IMR-90 (cell line): ENCODE results near the gene TDRD3. TPM values are rescaled to one million over a fixed set of nuclear protein-coding genes. Genes with fewer than 3 reads are reported as not detected.

Experiments
- ATAC-seq: fragments of 200-7000 bp; cut with Tn5 transposase; 2 replicates; pipeline ENCODE4 v1.9.1; 2020; ENCODE audit warnings: low read depth, mild to moderate bottlenecking, moderate library complexity
- BruUV-seq: library from RNA; stranded (reverse); fragments of 400-500 nt; replicated peaks from 2 replicates; lab custom pipeline; 2021; lab: Mats Ljungman, UMichigan
- CTCF ChIA-PET: fragments of 300-600 bp; formaldehyde crosslinking; extraction: SDS; loops from one replicate; lab custom pipeline; 2021; ENCODE audit warnings: antibody characterized with exemption; lab: Yijun Ruan, JAX
- POLR2A ChIA-PET: fragments of 300-600 bp; sonication (Branson Sonifier 250); formaldehyde crosslinking; loops from one replicate; lab custom pipeline; 2022; ENCODE audit warnings: antibody characterized with exemption; ENCODE audit not compliant: unreplicated experiment; lab: Charles Lee
- DNase-seq: peaks from one replicate; pipeline ENCODE4 v3.0.0; 2013
- H2AFZ ChIP-seq: replicated peaks from 2 replicates; pipeline ENCODE3; 2013; ENCODE audit warnings: low read length, mild to moderate bottlenecking; ENCODE audit not compliant: poor library complexity
- H2AK5ac ChIP-seq: 2 replicates; pipeline ENCODE4 v1.6.1; 2013; ENCODE audit warnings: low read depth, low read length, inconsistent platforms
- H2AK9ac ChIP-seq: replicated peaks from 2 replicates; pipeline ENCODE3; 2013; ENCODE audit warnings: mild to moderate bottlenecking, low read depth, low read length, moderate library complexity; ENCODE audit not compliant: poor library complexity
- H2BK120ac ChIP-seq: 2 replicates; pipeline ENCODE4 v1.6.1; 2013; ENCODE audit warnings: low read depth, low read length, inconsistent platforms
- H2BK15ac ChIP-seq: 3 replicates; pipeline ENCODE4 v1.6.1; 2013; ENCODE audit warnings: low read depth, low read length, inconsistent platforms
- H2BK20ac ChIP-seq: 2 replicates; pipeline ENCODE4 v1.6.1; 2013; ENCODE audit warnings: low read depth, mild to moderate bottlenecking, inconsistent platforms, low read length, moderate library complexity
- H2BK5ac ChIP-seq: 2 replicates; pipeline ENCODE4 v1.6.1; 2013; ENCODE audit warnings: mild to moderate bottlenecking, low read depth, low read length, inconsistent platforms; ENCODE audit not compliant: poor library complexity, severe bottlenecking
- H3K14ac ChIP-seq: replicated peaks from 2 replicates; pipeline ENCODE4 v1.6.1; 2013; ENCODE audit warnings: low read depth, low read length, inconsistent platforms
- H3K18ac ChIP-seq: 2 replicates; pipeline ENCODE4 v1.6.1; 2013; ENCODE audit warnings: low read depth, low read length, control low read depth
- H3K23ac ChIP-seq: 2 replicates; pipeline ENCODE4 v1.6.1; 2013; ENCODE audit warnings: low read depth, low read length, inconsistent platforms
- H3K27ac ChIP-seq: 2 replicates; pipeline ENCODE4 v1.5.1; 2013; ENCODE audit warnings: mild to moderate bottlenecking, control low read depth, low read length; ENCODE audit not compliant: insufficient read depth
- H3K27me3 ChIP-seq: 2 replicates; pipeline ENCODE4 v1.6.1; 2013; ENCODE audit warnings: low read length; ENCODE audit not compliant: control insufficient read depth, insufficient read depth
- H3K36me3 ChIP-seq: 2 replicates; pipeline ENCODE4 v1.6.1; 2013; ENCODE audit warnings: low read length, mixed read lengths; ENCODE audit not compliant: control insufficient read depth, insufficient read depth
- H3K4ac ChIP-seq: 2 replicates; pipeline ENCODE4 v1.6.1; 2013; ENCODE audit warnings: low read depth, low read length, inconsistent platforms
- H3K4me1 ChIP-seq: 2 replicates; pipeline ENCODE4 v1.6.1; 2013; ENCODE audit warnings: low read length, mixed read lengths; ENCODE audit not compliant: control insufficient read depth, insufficient read depth
- H3K4me2 ChIP-seq: 2 replicates; pipeline ENCODE4 v1.6.1; 2013; ENCODE audit warnings: low read depth, mild to moderate bottlenecking, control low read depth, low read length, moderate library complexity
- H3K4me3 ChIP-seq: 2 replicates; pipeline ENCODE4 v1.5.1; 2013; ENCODE audit warnings: low read depth, mild to moderate bottlenecking, control low read depth, low read length, moderate library complexity; ENCODE audit not compliant: insufficient read depth
- H3K56ac ChIP-seq: 2 replicates; pipeline ENCODE4 v1.6.1; 2013; ENCODE audit warnings: low read length, inconsistent platforms; ENCODE audit not compliant: insufficient read depth; ENCODE audit errors: extremely low read depth
- H3K79me1 ChIP-seq, 2 experiments: 2 replicates each; pipeline ENCODE4 v1.6.1; 2013; ENCODE audit warnings: low read length in 2 of 2, inconsistent platforms in 1 of 2, low read depth in 1 of 2
- H3K9ac ChIP-seq: 2 replicates; pipeline ENCODE4 v1.6.1; 2013; ENCODE audit warnings: low read depth, low read length, control low read depth
- H3K9me1 ChIP-seq: 2 replicates; pipeline ENCODE4 v1.6.1; 2013; ENCODE audit warnings: low read length, inconsistent platforms; ENCODE audit not compliant: insufficient read depth
- H3K9me3 ChIP-seq: 2 replicates; pipeline ENCODE4 v1.6.1; 2013; ENCODE audit warnings: low read length; ENCODE audit not compliant: control insufficient read depth, insufficient read depth
- H4K20me1 ChIP-seq: 2 replicates; pipeline ENCODE4 v1.6.1; 2013; ENCODE audit warnings: low read length, inconsistent platforms; ENCODE audit not compliant: insufficient read depth
- H4K5ac ChIP-seq: 2 replicates; pipeline ENCODE4 v1.6.1; 2013; ENCODE audit warnings: mild to moderate bottlenecking, low read depth, low read length, control low read depth
- H4K8ac ChIP-seq, 2 experiments: 2 replicates each; pipeline ENCODE4 v1.6.1; 2013; ENCODE audit warnings: low read depth in 2 of 2, low read length in 2 of 2, control low read depth in 1 of 2, inconsistent platforms in 1 of 2
- H4K91ac ChIP-seq: 2 replicates; pipeline ENCODE4 v1.6.1; 2013; ENCODE audit warnings: low read depth, low read length, inconsistent platforms; ENCODE audit not compliant: insufficient read depth
- BHLHE40 ChIP-seq: fragments of 150-350 bp; IDR thresholded peaks from 2 replicates; pipeline ENCODE4 v1.6.1; 2016; ENCODE audit warnings: mild to moderate bottlenecking, low read depth, low read length
- CEBPB ChIP-seq: IDR thresholded peaks from 2 replicates; pipeline ENCODE4 v1.6.1; 2012; ENCODE audit warnings: low read depth, low read length, improper control_type of control experiment
- CHD1 ChIP-seq: IDR thresholded peaks from 2 replicates; pipeline ENCODE4 v1.6.1; 2012; ENCODE audit warnings: low read depth, low read length, improper control_type of control experiment
- FOS ChIP-seq: fragments of 150-350 bp; IDR thresholded peaks from 2 replicates; pipeline ENCODE4 v1.6.1; 2016; ENCODE audit warnings: low read depth, low read length
- MAFK ChIP-seq: IDR thresholded peaks from 2 replicates; pipeline ENCODE4 v1.6.1; 2012; ENCODE audit warnings: low read depth, low read length, improper control_type of control experiment
- MAZ ChIP-seq: IDR thresholded peaks from 2 replicates; pipeline ENCODE4 v1.6.1; 2012; ENCODE audit warnings: low read depth, mild to moderate bottlenecking, low read length, improper control_type of control experiment, moderate library complexity, borderline replicate concordance
- MXI1 ChIP-seq: IDR thresholded peaks from 2 replicates; pipeline ENCODE4 v1.6.1; 2012; ENCODE audit warnings: low read depth, mild to moderate bottlenecking, low read length, moderate library complexity, borderline replicate concordance
- NFE2L2 ChIP-seq: fragments of 150-350 bp; IDR thresholded peaks from 2 replicates; pipeline ENCODE4 v1.6.1; 2016; ENCODE audit warnings: low read depth, mild to moderate bottlenecking, low read length
- POLR2A ChIP-seq: IDR thresholded peaks from 2 replicates; pipeline ENCODE4 v1.6.1; 2012; ENCODE audit warnings: mild to moderate bottlenecking, low read depth, low read length
- RAD21 ChIP-seq: IDR thresholded peaks from 2 replicates; pipeline ENCODE4 v1.6.1; 2012; ENCODE audit warnings: low read length, improper control_type of control experiment
- RCOR1 ChIP-seq: IDR thresholded peaks from 2 replicates; pipeline ENCODE4 v1.6.1; 2012; ENCODE audit warnings: mild to moderate bottlenecking, low read length, improper control_type of control experiment; ENCODE audit not compliant: insufficient replicate concordance
- RFX5 ChIP-seq: IDR thresholded peaks from 2 replicates; pipeline ENCODE4 v1.8.0; 2012; ENCODE audit warnings: low read depth, mild to moderate bottlenecking, low read length, moderate library complexity
- SMC3 ChIP-seq: fragments of 150-350 bp; IDR thresholded peaks from 2 replicates; pipeline ENCODE4 v1.6.1; 2016; ENCODE audit warnings: low read depth, mild to moderate bottlenecking, antibody characterized with exemption, low read length, moderate library complexity
- WGBS, 2 experiments: methylation state at CpG; one replicate each; pipeline versions ENCODE4 v1.1.5 to v1.1.7; 2013; ENCODE audit warnings: missing lambda C conversion rate in 2 of 2; ENCODE audit not compliant: insufficient read length in 1 of 2; ENCODE audit errors: extremely low coverage in 2 of 2; 5-methylcytosine and 5-hydroxymethylcytosine counted together
- dilution Hi-C: fragments of 300-500 bp; cut with HindIII; formaldehyde crosslinking; loops from one replicate; pipeline ENCODE4 v1.14.3; 2018; ENCODE audit warnings: low sequenced_read_pairs; ENCODE audit not compliant: unreplicated experiment
- in situ Hi-C: fragments of 300-500 bp; cut with MboI; formaldehyde crosslinking; loops from 3 replicates; pipeline ENCODE4 v1.14.3; 2019; ENCODE audit warnings: low sequenced_read_pairs, inconsistent platforms, mixed read lengths
- intact Hi-C: fragments of 100-400 bp; cut with micrococcal nuclease; formaldehyde crosslinking; loops from 2 replicates; pipeline ENCODE4 v1.10.0; 2022
- polyA plus RNA-seq, 3 experiments: library from polyadenylated mRNA; depleted of rRNA; stranded (reverse); fragments of >200 nt; gene quantifications; 2 replicates each; pipeline ENCODE4 v1.2.3, GENCODE V29; 2012; ENCODE audit warnings: low replicate concordance in 1 of 3
- total RNA-seq: library from RNA; depleted of rRNA; stranded (reverse); fragments of >200 nt; gene quantifications from 2 replicates; pipeline ENCODE4 v1.2.3, GENCODE V29; 2012
- TF ChIP-seq, protein P1 (sequence below): fragments of 150-350 bp; IDR thresholded peaks from 2 replicates; pipeline ENCODE4 v1.6.1; 2016; ENCODE audit warnings: low read depth, mild to moderate bottlenecking, low read length, moderate library complexity, borderline replicate concordance
- TF ChIP-seq, protein P2 (sequence below): conservative IDR thresholded peaks from 2 replicates; pipeline ENCODE4 v1.5.1; 2012; ENCODE audit warnings: mild to moderate bottlenecking, low read depth, low read length, improper control_type of control experiment
- TF ChIP-seq, protein P3 (sequence below): fragments of 150-350 bp; IDR thresholded peaks from 2 replicates; pipeline ENCODE4 v1.6.1; 2017; ENCODE audit warnings: mild to moderate bottlenecking, antibody characterized with exemption, low read length, low read depth

TDRD3 gene
- total and polyA plus RNA-seq, 2 of the 4 experiments (the other 2 are of a cell fraction) = 3.9 to 12.0 TPM

DNA sequence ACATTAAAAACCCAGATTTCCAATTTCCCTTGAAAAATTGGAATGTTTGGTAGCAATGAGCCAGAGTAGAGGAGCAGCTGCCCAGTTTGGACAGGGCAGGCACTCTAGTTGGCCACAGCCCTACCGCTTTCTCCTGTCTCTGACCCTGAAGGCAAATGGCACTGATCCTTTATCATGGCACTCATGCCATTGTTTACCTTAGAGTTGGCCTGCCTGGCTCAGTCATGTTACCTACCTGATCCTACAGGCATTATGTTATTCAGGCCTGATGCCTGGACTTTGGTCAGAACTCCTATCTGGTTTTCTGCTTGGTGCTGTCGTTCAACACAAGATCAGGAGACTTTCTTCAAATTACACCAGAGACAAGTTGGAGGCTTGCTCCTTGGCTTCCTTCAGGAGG is 24.9 kb upstream of the TDRD3 start:
- in situ Hi-C loops = no loop called here
- no peak overlapping the region for H4K5ac ChIP-seq
- H3K9ac ChIP-seq = no peak overlapping the region
- H3K14ac ChIP-seq = no peak overlapping the region
- peaks cover 3% of the 10 kb centered on the region; the same call in 1 of the 2 replicates for H3K27me3 ChIP-seq
- H3K36me3 ChIP-seq = no peaks in the 10 kb centered on the region
- no peak overlapping the region for H3K56ac ChIP-seq
- no peak overlapping the region for H2BK15ac ChIP-seq
- H3K4me2 ChIP-seq = no peak overlapping the region
- no peaks in the 10 kb centered on the region for H3K9me3 ChIP-seq
- H2AK9ac ChIP-seq = no peak overlapping the region
- no peaks in the 10 kb centered on the region for H3K4me1 ChIP-seq
- H3K9me1 ChIP-seq = no peaks in the 10 kb centered on the region
- H2AK5ac ChIP-seq = no peak overlapping the region
- TF ChIP-seq FOS (no peak), MAFK (no peak), CHD1 (no peak), POLR2A (no peak), RCOR1 (no peak), BHLHE40 (no peak), SMC3 (no peak), RFX5 (no peak), MXI1 (no peak), NFE2L2 (no peak), RAD21 (no peak), CEBPB (no peak), MAZ (no peak)
- TF ChIP-seq, protein P1, sequence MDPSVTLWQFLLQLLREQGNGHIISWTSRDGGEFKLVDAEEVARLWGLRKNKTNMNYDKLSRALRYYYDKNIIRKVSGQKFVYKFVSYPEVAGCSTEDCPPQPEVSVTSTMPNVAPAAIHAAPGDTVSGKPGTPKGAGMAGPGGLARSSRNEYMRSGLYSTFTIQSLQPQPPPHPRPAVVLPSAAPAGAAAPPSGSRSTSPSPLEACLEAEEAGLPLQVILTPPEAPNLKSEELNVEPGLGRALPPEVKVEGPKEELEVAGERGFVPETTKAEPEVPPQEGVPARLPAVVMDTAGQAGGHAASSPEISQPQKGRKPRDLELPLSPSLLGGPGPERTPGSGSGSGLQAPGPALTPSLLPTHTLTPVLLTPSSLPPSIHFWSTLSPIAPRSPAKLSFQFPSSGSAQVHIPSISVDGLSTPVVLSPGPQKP = no peak
- TF ChIP-seq, protein P2, sequence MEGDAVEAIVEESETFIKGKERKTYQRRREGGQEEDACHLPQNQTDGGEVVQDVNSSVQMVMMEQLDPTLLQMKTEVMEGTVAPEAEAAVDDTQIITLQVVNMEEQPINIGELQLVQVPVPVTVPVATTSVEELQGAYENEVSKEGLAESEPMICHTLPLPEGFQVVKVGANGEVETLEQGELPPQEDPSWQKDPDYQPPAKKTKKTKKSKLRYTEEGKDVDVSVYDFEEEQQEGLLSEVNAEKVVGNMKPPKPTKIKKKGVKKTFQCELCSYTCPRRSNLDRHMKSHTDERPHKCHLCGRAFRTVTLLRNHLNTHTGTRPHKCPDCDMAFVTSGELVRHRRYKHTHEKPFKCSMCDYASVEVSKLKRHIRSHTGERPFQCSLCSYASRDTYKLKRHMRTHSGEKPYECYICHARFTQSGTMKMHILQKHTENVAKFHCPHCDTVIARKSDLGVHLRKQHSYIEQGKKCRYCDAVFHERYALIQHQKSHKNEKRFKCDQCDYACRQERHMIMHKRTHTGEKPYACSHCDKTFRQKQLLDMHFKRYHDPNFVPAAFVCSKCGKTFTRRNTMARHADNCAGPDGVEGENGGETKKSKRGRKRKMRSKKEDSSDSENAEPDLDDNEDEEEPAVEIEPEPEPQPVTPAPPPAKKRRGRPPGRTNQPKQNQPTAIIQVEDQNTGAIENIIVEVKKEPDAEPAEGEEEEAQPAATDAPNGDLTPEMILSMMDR = no peak
- TF ChIP-seq, protein P3, sequence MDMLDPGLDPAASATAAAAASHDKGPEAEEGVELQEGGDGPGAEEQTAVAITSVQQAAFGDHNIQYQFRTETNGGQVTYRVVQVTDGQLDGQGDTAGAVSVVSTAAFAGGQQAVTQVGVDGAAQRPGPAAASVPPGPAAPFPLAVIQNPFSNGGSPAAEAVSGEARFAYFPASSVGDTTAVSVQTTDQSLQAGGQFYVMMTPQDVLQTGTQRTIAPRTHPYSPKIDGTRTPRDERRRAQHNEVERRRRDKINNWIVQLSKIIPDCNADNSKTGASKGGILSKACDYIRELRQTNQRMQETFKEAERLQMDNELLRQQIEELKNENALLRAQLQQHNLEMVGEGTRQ = no peak
- no peak overlapping the region for H4K91ac ChIP-seq
- POLR2A ChIA-PET = no interaction called here
- no peak for ATAC-seq
- H2AFZ ChIP-seq = no peak overlapping the region
- no peak overlapping the region for H2BK120ac ChIP-seq
- no peak overlapping the region for H3K23ac ChIP-seq
- CTCF ChIA-PET = no interaction called here
- H3K79me1 ChIP-seq = no peaks in the 10 kb centered on the region
- BruUV-seq = no TSS peak
- intact Hi-C loops = no loop called here
- 100% methylated on average over 1 of the region's 2 CpGs; no CpG with 5 or more reads in 1 of the 2 experiments for WGBS, 2 experiments
- H4K20me1 ChIP-seq = no peaks in the 10 kb centered on the region
- no peak overlapping the region for H3K4me3 ChIP-seq
- no peak overlapping the region for H3K4ac ChIP-seq
- H4K8ac ChIP-seq = no peak overlapping the region
- no peak overlapping the region for H3K18ac ChIP-seq
- dilution Hi-C loops = no loop called here
- no peak overlapping the region for H2BK20ac ChIP-seq
- no peak for DNase-seq
- H2BK5ac ChIP-seq = no peak overlapping the region
- H3K27ac ChIP-seq = no peak overlapping the region
